T-helper 1 cell treated with Interleukin-12 subunit alpha and Interleukin-12 subunit beta and Interleukin-4 antibody, amounts not matched to agents 30 ng/mL and 1 ng/mL, for 36 hours (primary cell): Measurements from ENCODE around the gene ZNRF1. TPM values are rescaled to one million over a fixed set of nuclear protein-coding genes. Genes with fewer than 3 reads are reported as not detected.
"Not testable (repeated sequence)": the region's sequence is repeated elsewhere in the genome, so short reads cannot be mapped to it uniquely, and the experiment has no call there.

Source experiments
- intact Hi-C: fragments of 100-400 bp; cut with micrococcal nuclease; formaldehyde crosslinking; loops from one replicate; pipeline ENCODE4 v1.15.1; 2024
- total RNA-seq: library from RNA; stranded (reverse); gene quantifications from 2 replicates; pipeline ENCODE4 v1.2.3, GENCODE V29; 2022

ZNRF1 gene
- total RNA-seq, 1 donor from 2014 or later: 49.0 TPM

- intact Hi-C loops: not testable (repeated sequence)
Observed at GRCh38 chr16:75026239-75026891, 27.5 kb downstream of the ZNRF1 start.

GRCh38 chr16:75026892-75027391, 28.1 kb downstream of the ZNRF1 start:
- intact Hi-C loops: no loop called here

GRCh38 chr16:75027520-75028300, 28.9 kb downstream of the ZNRF1 start:
- intact Hi-C loops: no loop called here

GRCh38 chr16:75028544-75029135, 29.8 kb downstream of the ZNRF1 start:
- intact Hi-C loops: no loop called here

GRCh38 chr16:75029854-75030253, 31.0 kb downstream of the ZNRF1 start:
- intact Hi-C loops: no loop called here

- intact Hi-C loops: no loop called here
Observed at GRCh38 chr16:75032655-75033054, 33.8 kb downstream of the ZNRF1 start.

GRCh38 chr16:75035410-75035968, 36.7 kb downstream of the ZNRF1 start:
- intact Hi-C loops: no loop called here

GRCh38 chr16:75038036-75038858, 39.4 kb downstream of the ZNRF1 start:
- intact Hi-C loops: no loop called here

GRCh38 chr16:75039941-75040340, 41.1 kb downstream of the ZNRF1 start:
- intact Hi-C loops: no loop called here

- intact Hi-C loops: no loop called here
Observed at GRCh38 chr16:75042426-75043174, 43.8 kb downstream of the ZNRF1 start.

- intact Hi-C loops: no loop called here
Observed at GRCh38 chr16:75043175-75043895, 44.5 kb downstream of the ZNRF1 start.

- intact Hi-C loops: no loop called here
Observed at GRCh38 chr16:75044800-75045361, 46.1 kb downstream of the ZNRF1 start.

- intact Hi-C loops: no loop called here
Observed at GRCh38 chr16:75045424-75045823, 46.6 kb downstream of the ZNRF1 start.

- intact Hi-C loops: no loop called here
Observed at GRCh38 chr16:75048054-75048453, 49.2 kb downstream of the ZNRF1 start.

GRCh38 chr16:75048530-75048929, 49.7 kb downstream of the ZNRF1 start:
- intact Hi-C loops: no loop called here

GRCh38 chr16:75052481-75053202, 53.8 kb downstream of the ZNRF1 start:
- intact Hi-C loops: no loop called here

- intact Hi-C loops: no loop called here
Observed at GRCh38 chr16:75053791-75054555, 55.1 kb downstream of the ZNRF1 start.

- intact Hi-C loops: no loop called here
Observed at GRCh38 chr16:75054556-75054947, 55.7 kb downstream of the ZNRF1 start.
